GM19397 (cell line): ENCODE data around the gene GRIA1.
"Not testable (repeated sequence)": the region's sequence is repeated elsewhere in the genome, so short reads cannot be mapped to it uniquely, and the experiment has no call there.

ENCODE experiments used
- ATAC-seq: cut with Tn5 transposase; IDR thresholded peaks from one replicate; pipeline ENCODE4 v1.9.1; 2021; ENCODE audit warnings: mild to moderate bottlenecking, moderate library complexity; ENCODE audit not compliant: unreplicated experiment

Gene GRIA1

DNA sequence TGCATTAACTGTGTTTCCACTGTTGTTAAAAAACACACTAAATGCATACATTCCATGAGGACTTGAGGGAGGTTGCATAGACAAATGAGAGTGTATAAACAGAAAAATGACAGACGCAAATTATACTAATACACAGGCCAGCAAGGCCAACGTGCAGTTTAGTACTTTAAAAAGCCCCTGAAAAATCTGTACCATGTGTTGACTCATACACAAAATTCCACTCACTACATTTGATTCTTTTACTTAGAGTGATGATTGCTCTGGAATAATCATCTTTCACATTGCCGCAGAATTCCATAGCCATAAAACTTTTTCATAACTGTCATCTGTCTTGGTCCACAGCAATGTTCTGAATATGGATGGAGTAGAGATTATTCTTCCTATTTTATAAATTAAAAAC, 332.6 kb downstream of the GRIA1 start:
- ATAC-seq = no peak

- ATAC-seq = no peak
These were observed 334.4 kb downstream of the GRIA1 start for GRCh38 chr5:153824909-153825308.

- no peak for ATAC-seq
These were observed 336.9 kb downstream of the GRIA1 start for GRCh38 chr5:153827397-153827796.

DNA sequence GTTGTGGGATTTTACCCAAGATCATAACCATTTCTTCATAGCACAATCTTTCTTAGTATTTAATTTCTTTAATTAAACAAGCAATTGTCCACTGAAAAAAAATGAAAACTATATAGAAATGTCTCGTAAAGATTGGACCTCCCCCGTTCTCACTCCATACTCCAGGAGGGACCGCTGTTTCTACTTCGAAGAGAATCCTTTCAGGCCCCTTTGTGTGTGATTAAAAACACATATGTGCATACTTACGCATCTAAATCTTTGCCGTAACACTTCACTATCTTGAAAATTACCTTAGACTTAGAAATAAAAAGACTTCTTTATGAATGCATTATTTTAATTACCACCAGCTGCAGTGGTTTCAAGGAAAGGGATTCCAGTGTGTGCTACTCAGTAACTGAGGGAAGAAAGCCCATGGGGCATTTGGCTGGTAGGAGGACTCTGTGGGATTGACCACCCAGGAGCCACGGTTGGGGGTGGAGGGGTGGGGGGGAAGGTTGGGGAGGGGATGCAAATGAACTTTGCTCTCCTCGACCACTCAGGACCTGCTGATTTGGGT, 339.1 kb downstream of the GRIA1 start:
- ATAC-seq = no peak

- ATAC-seq = no peak
These were observed 341.5 kb downstream of the GRIA1 start for GRCh38 chr5:153831973-153832372.

DNA sequence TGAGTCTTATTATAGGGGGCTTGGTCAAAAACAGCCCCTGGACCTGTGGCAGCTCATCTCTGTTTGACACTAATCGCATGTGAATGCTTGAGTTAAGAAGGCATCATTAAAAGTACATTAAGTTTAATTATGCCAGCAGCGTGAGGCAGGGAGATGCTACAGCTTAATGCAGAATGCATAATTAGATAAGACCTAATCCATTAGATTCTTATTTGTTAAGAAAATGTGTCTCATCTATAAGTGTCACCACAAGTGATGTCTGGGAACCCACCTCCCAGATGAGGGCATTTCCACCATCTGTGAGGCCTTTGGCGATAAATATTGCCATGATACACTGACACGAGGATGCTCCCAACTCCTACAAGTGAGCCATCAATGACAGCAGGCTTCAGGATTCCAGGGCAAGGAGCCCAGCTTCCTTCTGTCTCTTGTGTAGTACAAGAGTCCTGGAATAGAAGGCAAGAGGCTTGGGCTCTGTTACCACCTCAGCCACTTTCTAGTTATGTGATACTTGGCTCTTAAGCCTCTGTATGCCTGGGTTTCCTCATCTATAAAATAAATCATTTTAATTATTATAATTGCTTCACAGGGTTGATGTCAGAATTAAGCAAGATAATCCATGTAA, 345.5 kb downstream of the GRIA1 start:
- ATAC-seq = no peak

DNA sequence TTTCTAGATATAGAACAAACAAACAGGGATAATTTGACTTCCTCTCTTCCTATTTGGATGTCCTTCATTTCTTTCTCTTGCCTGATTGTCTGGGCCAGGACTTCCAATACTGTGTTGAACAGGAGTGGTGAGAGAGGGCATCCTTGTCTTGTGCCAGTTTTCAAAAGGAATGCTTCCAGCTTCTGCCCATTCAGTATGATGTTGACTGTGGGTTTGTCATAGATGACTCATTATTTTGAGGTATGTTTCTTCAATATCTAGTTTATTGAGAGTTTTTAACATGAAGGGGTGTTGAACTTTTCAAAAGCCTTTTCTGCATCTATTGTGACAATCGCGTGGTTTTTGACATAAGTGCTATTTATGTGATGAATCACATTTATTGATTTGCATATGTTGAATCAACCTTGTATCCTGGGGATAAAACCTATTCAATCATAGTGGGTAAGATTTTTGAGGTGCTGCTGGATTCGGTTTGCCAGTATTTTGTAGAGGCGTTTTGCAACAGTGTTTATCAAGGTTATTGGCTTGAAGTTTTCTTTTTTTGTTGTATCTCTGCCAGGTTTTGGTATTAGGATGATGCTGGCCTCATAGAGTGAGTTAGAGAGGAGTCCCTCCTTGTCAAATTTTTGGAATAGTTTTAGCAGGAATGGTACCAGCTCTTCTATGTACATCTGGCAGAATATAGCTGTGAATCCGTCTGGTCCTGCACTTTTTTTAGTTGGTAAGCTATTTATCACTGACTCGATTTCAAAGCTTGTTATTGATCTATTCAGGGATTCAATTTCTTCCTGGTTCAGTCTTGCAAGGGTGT, 359.0 kb downstream of the GRIA1 start:
- not testable (repeated sequence) for ATAC-seq

- no peak for ATAC-seq
These were observed 369.9 kb downstream of the GRIA1 start for GRCh38 chr5:153860195-153860886.

DNA sequence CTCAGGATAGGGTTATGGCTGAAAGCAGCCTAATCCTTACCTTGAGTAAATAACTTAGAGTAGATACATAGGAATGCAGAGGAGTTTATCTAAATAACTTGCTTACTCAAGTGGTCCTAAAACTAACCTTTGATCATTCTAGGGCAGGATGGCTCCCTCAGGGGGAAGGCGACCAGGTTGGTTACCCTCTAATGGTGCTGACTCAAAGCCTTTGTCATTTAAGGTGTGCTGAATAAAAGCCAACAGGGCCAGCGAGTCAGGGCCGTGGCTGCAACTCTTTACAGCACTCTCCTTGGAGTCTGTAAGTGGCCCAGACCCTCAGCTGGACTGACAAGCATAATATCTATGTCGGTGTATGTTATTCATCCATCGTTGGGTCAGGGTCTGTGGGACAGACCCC, 372.4 kb downstream of the GRIA1 start:
- ATAC-seq = not testable (repeated sequence)
